Measurements from ENCODE around the gene SLC27A3. TPM values are rescaled to one million over a fixed set of nuclear protein-coding genes. Genes with fewer than 3 reads are reported as not detected.

Gene SLC27A3
- total RNA-seq, 4 donors from 2014 or later: 12.9 to 364 (median 36.7) TPM

DNA sequence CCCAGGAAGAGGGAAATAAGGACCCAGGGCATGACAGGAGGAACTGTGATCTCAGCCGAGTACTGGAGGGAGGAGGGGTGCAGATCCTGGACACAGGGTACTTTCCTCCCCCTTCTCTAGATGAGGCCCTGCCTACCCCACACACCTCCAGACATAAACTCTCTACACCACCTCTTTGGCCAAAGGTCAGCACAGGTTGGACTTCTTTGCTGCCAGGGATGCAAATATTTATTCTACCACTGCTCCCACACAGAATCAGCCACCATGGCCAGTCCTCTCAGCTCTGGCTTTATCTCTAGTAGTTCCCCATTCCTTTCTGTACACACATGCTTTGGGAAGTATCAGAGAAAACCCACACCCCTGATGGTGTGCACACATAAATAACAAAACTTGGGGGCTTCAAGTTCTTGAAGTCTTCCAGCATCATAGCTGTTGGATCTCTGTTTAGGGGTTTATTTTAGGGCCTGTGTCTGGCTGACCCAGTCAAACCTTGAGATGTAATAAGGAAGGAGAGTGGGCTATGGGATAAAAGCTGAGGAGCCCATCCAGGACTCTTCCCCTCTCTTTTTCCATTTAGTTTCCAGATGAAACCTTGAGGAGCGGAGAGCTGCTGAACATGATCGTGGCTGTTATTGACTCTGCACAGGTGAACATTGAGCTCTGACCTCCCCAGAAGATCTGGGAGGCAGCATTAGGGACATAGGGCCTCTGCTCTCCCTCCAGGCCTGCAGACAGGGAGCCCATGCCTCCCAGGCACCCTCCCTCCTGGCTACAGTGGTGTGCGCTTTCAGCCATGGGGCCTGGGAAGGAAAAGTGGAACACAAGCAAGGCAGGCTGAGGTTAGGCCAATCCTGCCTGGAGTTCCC, 6.7 kb upstream of the SLC27A3 start:
- Histone ChIP-seq H3K36me3 (no peaks in the 10 kb centered on the region), H3K27ac (no peak overlapping the region), H3K4me3 (no peak overlapping the region), H3K4me1 (no peaks in the 10 kb centered on the region), H3K9me3 (no peaks in the 10 kb centered on the region), H3K27me3 (no peaks in the 10 kb centered on the region)
- DNase-seq: no peak
- intact Hi-C loops (cut with DNase I; ENCODE audit: low total_unique reads): no loop called here
- TF ChIP-seq CTCF (IDR thresholded peaks at IDR 0.05) (no peak), POLR2A (IDR thresholded peaks at IDR 0.05) (no peak)

GRCh38 chr1:153769221-153769620, 6.0 kb upstream of the SLC27A3 start:
- DNase-seq: no peak
- H3K4me3 ChIP-seq: no peak overlapping the region
- no peaks in the 10 kb centered on the region for H3K27me3 ChIP-seq
- H3K36me3 ChIP-seq: no peaks in the 10 kb centered on the region
- TF ChIP-seq POLR2A (IDR thresholded peaks at IDR 0.05) (no peak), CTCF (IDR thresholded peaks at IDR 0.05) (no peak)
- intact Hi-C loops (cut with DNase I; ENCODE audit: low total_unique reads): no loop called here
- no peak overlapping the region for H3K27ac ChIP-seq
- peaks cover 0 to 5% of the 10 kb centered on the region in 2 donors for H3K4me1 ChIP-seq
- no peaks in the 10 kb centered on the region for H3K9me3 ChIP-seq

GRCh38 chr1:153770797-153771196, 4.4 kb upstream of the SLC27A3 start:
- H3K27ac ChIP-seq: peak overlapping the region; percentile 32 to 52

DNA sequence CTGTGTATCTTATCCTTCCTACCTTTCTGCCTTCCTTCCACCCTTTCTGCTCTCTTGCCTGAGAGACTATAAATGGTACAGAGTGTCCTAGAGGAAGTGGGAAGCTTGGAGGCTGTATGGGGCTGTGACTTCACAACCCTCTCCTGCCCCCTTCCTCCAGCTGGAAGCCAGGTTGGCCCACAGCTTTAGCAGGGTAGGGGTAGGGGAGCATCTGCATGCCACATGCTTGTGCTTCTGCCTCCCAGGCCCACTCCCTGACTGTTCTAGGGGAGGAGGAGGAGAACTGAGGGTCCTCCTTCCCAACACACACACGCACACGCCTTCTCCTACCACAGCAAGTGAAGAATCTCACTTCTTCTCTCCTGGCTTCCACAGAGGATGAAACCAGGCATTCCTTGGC, 3.9 kb upstream of the SLC27A3 start:
- intact Hi-C loops (cut with DNase I; ENCODE audit: low total_unique reads): loop anchor here (2.0 kb wide), 1 partner anchor 94 kb away; no protein-coding TSS in a partner anchor
- peak overlapping the region; percentile 32 to 52 for H3K27ac ChIP-seq
- H3K27me3 ChIP-seq: no peaks in the 10 kb centered on the region
- peaks cover 0 to 8% of the 10 kb centered on the region in 2 donors for H3K4me1 ChIP-seq
- DNase-seq: no peak
- H3K9me3 ChIP-seq: no peaks in the 10 kb centered on the region
- no peaks in the 10 kb centered on the region for H3K36me3 ChIP-seq
- H3K4me3 ChIP-seq: no peak overlapping the region
- TF ChIP-seq CTCF (IDR thresholded peaks at IDR 0.05) (no peak), POLR2A (IDR thresholded peaks at IDR 0.05) (no peak)

More at GRCh38 chr1:153770797-153771196, 4.4 kb upstream of the SLC27A3 start:
- Histone ChIP-seq H3K36me3 (no peaks in the 10 kb centered on the region), H3K4me1 (peaks cover 0 to 8% of the 10 kb centered on the region in 2 donors), H3K4me3 (no peak overlapping the region), H3K9me3 (no peaks in the 10 kb centered on the region), H3K27me3 (no peaks in the 10 kb centered on the region)
- intact Hi-C loops (cut with DNase I; ENCODE audit: low total_unique reads): loop anchor here (2.0 kb wide), 1 partner anchor 94 kb away; no protein-coding TSS in a partner anchor
- peak in 1 of 2 donors; percentile 34 for DNase-seq
- TF ChIP-seq POLR2A (IDR thresholded peaks at IDR 0.05): no peak
- TF ChIP-seq CTCF (IDR thresholded peaks at IDR 0.05): no peak

All from uterus (tissue), 4 donors.